GM21515 (cell line): ENCODE results near the gene SORBS2.

Experiments
- ATAC-seq: cut with Tn5 transposase; IDR thresholded peaks from one replicate; pipeline ENCODE4 v1.9.1; 2021; ENCODE audit not compliant: unreplicated experiment

Gene SORBS2

DNA sequence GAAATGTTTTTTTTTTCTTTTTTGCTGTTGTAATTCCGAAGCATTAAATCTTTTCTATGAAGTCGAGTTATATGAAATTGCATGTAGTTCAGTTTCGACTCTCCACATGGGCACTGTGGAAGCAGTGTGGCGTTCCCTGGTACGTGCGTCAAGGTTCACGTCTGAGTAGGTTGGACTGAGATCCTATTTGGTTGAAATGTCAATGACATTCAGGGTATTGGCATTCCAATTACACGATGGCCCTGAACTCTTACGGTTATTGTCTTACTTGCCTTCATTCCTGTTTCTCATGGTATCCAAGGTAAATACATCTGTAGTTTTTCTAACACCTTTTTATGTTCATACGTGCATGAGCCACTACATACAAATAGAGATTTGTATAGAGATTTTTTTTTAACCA lies 128.8 kb downstream of the SORBS2 start:
- ATAC-seq = no peak

DNA sequence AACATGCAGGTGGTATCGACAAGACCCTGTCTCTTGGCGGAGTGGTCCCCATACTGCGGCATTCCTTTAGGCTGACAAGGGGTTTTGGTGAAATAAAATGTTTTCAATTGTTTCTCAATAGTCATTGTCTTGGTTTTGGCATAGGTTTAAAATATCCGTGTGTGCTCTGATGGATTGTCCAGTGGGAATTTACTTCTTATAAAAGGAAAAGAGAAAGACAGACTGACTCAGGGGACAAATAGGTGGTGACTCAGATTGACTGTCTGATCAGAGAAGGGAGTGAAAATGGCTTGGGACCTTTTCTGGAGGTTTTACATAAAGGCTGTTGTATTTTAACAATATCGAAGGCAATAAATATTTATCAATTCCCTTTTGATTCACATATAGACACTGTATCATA lies 129.8 kb downstream of the SORBS2 start:
- ATAC-seq = no peak

DNA sequence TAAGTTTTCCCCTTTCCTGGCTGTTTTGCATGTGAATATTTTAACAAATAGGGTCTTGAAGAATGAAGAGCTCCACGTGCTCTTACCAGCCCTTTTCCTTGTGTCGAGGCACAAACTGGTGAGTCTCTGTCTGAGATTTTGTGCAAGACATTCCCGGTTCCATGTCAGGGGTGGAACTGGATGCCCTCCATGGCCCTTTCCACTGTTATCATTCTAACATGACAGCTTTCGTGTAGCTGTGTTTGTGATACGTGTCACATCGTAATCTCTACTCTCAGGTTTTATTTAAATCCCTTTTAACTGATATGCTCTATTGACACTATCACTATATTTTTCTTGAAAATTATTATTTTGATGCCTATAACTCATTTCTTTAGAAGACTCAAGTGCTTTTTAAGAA lies 130.4 kb downstream of the SORBS2 start:
- ATAC-seq = no peak

DNA sequence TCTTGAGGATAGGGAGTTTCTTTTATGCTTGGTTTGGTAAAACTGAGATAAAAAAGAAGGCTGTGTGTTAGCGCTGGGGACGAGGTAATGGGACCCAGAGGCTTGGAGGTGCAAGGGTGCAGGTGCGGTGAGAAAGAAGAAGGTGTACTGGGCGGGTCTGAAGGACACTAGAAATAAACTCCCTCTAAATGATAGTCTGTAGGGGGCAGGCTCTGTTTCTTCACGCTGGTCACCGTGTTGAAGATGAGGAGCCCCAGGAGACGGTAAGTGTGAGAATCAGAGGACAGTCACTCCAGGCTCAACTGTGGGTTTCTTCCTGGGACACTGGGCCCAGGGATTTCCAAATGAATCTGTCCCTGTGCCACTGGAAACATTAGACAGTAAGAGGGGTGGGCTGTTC lies 131.4 kb downstream of the SORBS2 start:
- no peak for ATAC-seq

DNA sequence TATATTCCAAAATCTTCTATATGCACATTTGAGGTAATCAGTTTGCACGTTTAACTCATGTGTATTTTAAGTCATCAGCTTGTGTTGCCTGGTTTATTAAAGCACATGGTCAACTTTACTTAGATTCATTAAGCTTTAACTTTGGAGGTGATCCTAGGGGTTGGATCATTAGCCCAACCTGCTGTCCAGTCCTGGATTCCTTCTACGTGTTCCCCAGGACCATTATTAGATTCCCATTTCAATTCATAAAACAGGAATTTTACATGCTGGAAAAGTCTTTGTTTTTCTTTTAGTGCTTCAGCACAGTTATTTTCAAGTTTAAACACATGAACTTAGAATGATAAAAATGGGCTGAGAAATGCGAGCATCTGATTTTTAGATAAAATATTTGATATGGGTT lies 132.5 kb downstream of the SORBS2 start:
- no peak for ATAC-seq

DNA sequence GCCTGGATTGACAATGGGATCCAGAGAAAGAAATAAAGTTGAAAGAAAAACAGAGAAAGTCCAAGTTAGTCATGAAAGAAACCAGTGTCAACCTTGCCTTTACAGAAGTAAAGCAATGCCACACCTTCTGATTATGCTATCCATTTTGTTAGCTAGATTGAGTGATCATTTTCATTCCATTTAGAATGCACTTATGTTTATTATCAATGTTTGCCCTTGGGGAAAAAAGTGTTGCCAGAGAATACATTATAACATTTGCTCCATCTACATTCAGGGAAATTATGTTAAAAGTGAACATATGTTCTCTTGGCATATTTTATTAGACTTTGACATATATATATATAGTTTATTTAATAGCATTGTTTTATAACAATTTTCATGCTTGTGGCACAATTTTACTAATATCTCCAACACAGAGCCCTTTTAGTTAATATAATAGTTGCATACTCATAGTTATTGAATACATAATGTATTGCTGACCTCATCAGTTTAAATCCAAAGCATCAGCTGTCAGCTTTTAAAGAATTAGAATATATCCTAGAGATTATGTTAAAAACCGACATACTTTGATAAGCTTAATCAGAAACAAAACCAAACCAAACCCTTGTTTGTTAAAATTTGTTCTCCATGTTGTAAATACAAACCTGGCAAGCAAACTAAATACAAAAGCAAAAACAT lies 134.2 kb downstream of the SORBS2 start:
- ATAC-seq = no peak

DNA sequence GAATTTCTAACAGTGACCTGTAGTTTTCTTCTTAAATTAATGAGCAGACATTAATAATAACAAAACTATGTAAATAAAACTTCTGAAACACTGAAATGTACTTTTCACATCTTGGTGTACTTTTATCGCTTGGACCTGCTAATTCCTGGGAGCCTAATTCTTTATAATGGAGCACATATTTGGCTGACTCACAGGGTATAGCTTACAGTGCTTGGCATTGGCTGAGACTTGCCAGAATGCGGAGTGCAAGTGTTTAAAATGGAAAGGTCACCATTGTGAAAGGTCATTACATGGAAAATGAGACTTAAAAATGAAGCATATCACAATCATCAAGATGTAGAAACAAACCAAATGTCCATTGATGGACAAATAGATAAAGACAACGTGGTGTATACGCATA lies 139.4 kb downstream of the SORBS2 start:
- no peak for ATAC-seq

GRCh38 chr4:185672151-185672550 lies 139.8 kb downstream of the SORBS2 start:
- no peak for ATAC-seq

GRCh38 chr4:185671496-185671895 lies 140.5 kb downstream of the SORBS2 start:
- no peak for ATAC-seq

- no peak for ATAC-seq
These were observed 140.9 kb downstream of the SORBS2 start for GRCh38 chr4:185671066-185671465.

- no peak for ATAC-seq
These were observed 142.7 kb downstream of the SORBS2 start for GRCh38 chr4:185669288-185669687.

DNA sequence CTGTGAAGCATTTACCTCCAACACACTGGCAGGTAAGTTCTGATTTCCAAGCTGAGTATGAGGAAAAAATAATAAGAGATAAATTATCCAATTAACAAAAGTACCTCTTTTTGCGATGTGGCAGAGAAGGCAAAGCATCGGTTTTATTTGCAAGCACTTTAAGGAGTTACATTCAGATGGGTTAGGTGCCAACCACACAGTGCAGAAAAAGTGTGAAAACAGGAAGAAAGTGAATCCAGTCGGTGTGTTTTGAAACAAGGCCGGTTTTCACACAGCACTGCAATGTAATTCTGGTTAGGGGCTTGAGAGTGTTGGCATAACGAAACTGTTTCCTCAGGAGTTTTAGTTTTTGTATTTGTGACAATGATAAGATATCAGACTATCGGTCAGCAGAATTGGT lies 145.8 kb downstream of the SORBS2 start:
- ATAC-seq = no peak

GRCh38 chr4:185665655-185666054 lies 146.3 kb downstream of the SORBS2 start:
- no peak for ATAC-seq

GRCh38 chr4:185664481-185664880 lies 147.5 kb downstream of the SORBS2 start:
- no peak for ATAC-seq

DNA sequence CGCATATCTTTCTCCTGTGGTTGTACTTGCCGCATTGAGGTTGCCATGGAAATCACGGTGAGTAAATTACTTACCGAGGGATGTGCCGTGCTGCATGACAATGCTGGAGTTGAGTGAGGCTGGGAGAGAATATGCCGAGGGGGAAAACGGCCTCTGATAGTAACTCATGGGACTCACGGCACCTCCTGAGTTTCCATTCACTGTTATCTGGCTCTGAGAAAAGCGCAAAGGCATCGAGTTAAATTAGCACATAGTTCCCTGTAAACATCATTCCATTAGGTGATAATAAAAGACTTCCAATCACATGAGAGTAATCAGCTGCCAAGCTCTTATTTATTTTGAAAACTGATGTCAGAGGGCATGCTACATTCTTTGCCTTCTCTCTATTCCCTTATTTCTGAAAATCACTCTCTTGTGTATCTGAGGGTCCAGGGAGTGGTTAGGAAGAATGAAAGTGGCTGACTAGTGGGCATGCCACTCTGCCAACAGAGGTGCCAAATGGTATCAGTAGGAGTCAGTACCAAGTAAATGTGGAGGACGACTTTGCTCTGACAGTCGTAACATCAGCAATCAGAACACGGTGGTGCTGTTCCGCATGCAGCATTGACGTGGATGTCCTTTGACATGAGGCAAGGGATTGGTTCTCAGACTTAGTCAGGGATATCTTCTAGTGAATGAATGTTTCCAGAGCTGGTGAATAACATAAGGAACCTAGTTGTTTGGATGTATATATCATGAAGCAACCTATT lies 149.8 kb downstream of the SORBS2 start:
- no peak for ATAC-seq

DNA sequence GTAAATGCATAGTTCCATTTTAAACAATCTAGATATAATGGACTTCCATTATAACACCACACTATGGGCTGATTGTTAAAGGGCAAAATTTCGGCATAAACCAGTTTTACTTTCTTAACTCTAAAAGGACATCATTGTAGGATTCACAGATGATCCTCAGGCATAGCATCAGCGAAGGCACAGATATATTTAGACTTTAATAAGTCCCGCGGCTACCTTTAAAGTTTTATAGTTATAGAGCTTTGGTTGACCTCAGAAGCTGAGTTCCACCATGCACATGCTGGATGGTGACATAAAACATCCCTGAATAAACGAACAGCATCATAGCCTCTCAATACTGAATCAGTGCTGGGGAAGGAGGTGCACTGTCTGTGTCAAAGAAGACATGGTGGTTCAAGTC lies 151.7 kb downstream of the SORBS2 start:
- ATAC-seq = no peak

DNA sequence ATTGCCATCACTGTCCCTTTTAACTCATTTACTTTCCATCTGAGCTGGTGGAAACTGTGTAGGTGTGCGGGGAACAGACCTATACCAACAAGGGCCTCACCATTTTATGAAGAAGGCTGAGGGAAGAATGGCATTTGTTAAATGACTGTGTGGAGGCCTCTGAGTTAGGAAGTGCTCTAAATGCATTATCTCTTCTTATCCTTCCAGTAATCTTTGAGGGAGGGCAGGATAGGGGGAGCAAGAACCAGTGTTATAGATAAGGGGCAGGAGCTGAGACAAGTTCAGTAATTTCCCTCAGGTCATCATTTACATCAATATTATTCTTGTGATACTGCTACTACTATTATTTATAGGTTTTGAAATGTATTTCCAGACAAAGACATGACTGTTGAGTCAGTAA lies 154.3 kb downstream of the SORBS2 start:
- ATAC-seq = no peak

DNA sequence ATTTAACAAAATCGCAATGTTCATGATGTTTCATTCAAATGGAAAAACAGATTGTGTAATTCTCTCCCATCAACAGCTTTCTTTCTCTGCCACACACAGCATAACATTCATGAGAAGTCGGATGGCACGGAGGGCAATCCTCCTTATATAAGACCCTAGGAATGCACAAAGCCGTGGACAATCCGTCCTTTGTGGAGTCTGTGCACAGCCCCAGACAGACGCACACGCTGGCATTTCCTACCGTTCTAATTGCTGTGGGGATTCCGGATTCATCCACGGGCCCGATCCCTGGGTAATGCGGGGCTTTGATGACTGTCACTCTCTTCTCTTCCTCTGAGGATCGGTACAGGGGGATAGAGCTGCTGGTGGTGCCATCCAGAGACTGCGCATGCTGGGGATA lies 154.8 kb downstream of the SORBS2 start:
- ATAC-seq = no peak

DNA sequence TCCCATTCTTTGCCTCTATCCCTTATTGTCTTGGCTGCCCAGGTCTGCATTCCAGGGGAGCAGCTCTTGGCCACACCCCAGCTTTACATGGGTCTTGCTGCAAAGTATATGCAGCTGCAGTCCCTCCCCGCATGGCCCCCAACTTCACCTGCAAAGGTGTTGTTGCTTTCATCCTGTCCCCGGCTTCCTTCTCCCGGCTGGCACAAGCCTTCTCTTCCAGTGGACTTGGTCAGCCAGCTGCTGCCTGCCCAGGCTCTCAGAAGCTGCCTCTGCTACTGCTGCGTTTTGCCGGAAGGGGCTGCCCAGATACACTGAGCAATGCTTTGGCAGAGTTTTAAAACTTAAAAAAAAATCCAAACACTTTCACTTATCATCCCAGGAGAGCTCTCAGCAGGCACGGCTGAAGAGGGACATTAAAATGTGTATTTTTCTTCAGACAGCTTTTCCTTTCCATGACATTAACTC lies 155.5 kb downstream of the SORBS2 start:
- no peak for ATAC-seq

DNA sequence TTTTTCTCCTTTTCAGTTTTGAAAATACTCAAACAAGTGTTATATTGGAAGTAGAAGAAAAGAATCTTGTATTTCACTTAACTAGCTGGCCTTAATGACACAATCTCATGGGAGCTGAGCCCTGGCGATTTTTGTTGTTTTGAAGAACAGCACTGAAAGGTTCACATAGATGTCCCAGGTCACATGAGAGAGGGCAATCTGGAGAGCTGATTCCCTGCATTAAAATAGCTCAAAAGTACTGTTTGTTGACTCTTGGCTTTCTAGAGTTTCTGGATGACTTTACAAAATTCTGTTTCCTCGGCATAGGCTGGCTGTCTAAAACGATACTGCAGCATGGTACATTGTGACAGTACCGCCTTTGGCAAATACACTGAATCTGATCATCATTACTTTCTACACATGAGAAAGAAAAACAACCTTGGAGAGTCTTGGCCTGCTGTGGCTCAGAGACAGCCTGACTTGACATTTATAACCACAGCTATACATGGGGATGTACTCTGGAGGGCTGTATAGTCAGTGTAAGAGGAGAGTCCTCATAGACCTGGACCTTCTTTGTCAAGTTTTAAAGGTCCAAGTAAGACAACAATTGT lies 156.9 kb downstream of the SORBS2 start:
- ATAC-seq = no peak

DNA sequence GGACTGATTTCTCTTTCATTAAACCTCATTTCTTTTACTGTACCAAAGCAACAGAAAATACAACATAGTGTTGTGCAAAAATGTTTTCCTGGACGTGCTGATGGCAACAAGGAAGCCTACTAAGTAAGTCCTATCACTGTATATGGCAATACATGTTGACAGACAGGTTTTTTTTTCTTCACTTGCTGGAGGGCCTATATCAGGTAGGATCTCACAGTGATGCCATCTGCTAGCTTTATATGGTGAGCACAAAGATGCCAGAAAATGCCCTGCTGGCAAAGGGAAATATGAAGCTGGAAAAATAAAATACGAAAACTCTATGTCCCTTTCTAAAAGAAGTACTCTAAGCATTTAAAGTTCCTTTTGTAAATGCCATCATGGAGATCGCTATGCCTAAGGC lies 157.7 kb downstream of the SORBS2 start:
- ATAC-seq = no peak

DNA sequence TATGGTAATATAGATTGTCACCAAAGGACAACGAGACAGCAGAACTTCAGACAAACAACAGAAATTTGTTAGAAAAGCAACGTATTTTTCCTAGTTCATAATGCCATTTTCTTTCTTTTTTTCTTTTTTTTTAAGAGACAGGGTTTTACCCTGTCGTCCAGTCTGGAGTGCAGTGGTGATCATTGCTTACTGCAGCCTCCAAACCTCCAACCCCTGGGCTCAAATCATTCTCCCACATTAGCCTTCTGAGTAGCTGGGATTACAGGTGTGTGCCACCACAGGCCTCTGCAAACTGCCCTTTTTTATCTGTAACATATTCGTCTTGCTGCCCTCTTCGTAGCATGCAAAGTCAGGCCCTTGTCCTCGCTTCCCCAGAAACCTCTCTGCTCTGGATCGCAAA lies 160.1 kb downstream of the SORBS2 start:
- ATAC-seq = no peak
